Subcutaneous adipose tissue (tissue), 4 donors: ENCODE measurements around the gene UGCG. TPM values are rescaled to one million over a fixed set of nuclear protein-coding genes. Genes with fewer than 3 reads are reported as not detected.

Experiments
- total RNA-seq, 4 donors: library from RNA; depleted of rRNA; stranded (reverse); fragments of >200 nt; gene quantifications; one replicate each; pipeline ENCODE4 v1.1.0, GENCODE V29; 2016
- TF ChIP-seq, protein P1 (sequence below): fragments of 450-650 bp; IDR thresholded peaks from one replicate; pipeline ENCODE4 v1.5.1; 2016; ENCODE audit warnings: low read depth, mild to moderate bottlenecking, control low read depth, antibody characterized with exemption, moderate library complexity

UGCG gene
- total RNA-seq, 4 donors from 2014 or later = 23.9 to 46.1 (median 36.9) TPM

DNA sequence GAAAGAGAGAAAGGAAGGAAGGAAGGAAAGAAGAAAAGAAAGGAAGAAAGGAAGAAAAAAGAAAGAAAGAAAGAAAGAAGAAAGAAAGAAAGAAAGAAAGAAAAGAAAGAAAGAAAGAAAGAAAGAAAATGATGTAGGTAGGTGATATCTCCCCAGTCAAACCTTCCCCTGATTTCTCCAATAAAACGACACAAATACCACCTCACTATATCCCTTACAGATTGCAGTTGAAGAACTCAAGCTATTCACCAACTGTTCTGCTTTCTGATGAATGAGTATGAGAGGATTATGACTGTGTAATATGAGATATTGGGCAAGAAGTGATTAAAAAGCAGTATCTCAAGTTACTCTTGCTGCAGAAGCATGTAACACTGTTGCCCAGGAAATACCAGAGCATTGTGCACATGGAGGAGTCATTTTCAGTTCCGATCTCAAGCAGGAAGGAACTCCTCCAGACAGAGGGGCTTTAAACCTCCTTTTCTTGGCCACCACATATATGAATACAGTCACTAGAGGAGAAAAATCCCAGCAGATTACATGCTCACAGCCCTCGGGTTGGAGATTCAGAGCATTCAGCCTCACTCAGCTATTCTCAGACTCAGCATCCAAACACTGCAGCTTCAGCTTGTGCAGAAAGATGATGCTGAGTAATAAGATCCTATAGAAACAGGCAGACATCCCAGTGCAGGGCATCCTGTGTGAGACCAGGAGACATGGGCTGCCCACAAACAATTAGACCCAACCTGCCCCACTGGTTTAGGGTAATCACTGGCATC is 61.4 kb downstream of the UGCG start:
- TF ChIP-seq, protein P1, sequence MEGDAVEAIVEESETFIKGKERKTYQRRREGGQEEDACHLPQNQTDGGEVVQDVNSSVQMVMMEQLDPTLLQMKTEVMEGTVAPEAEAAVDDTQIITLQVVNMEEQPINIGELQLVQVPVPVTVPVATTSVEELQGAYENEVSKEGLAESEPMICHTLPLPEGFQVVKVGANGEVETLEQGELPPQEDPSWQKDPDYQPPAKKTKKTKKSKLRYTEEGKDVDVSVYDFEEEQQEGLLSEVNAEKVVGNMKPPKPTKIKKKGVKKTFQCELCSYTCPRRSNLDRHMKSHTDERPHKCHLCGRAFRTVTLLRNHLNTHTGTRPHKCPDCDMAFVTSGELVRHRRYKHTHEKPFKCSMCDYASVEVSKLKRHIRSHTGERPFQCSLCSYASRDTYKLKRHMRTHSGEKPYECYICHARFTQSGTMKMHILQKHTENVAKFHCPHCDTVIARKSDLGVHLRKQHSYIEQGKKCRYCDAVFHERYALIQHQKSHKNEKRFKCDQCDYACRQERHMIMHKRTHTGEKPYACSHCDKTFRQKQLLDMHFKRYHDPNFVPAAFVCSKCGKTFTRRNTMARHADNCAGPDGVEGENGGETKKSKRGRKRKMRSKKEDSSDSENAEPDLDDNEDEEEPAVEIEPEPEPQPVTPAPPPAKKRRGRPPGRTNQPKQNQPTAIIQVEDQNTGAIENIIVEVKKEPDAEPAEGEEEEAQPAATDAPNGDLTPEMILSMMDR = no peak

- TF ChIP-seq, protein P1 = no peak
Observed at GRCh38 chr9:111959468-111960359, 63.1 kb downstream of the UGCG start.

DNA sequence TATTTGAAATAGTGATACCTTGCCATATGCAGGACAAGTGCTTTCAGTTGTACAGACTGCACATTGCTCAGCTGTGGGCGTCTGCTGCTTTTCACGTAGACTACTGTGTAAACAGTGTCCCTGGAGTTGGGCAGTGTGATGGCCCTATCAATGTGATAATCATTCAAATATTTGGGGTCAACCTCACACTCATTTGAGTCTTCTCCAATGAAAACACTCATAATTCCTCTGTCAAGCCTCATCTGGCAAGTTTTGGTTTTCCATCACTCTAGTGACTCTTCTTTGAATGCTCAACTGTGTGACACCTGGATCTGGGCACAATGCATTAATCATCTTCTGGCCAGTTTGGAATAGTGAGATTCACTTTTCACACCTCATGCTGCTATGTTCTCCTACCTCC is 64.4 kb downstream of the UGCG start:
- TF ChIP-seq, protein P1 = no peak

DNA sequence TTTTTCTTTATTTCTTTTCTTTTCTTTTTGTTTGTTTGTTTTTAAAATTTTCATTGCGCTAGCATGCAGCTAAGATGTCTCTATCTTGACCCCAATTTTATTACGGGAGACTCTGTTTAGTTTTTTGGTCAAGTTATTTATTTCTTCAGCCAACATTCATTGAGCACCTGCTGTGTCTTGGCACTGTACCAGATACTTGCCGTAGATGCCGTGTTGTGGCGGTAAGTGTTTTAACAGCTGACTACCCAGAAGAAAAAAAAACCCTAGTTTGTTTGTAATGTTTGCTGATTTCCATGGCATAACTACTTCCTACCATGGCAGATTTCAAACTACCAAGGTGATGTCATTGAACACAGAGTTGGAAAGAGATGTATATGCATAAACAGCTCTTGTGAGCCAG is 65.0 kb downstream of the UGCG start:
- TF ChIP-seq, protein P1 = no peak

DNA sequence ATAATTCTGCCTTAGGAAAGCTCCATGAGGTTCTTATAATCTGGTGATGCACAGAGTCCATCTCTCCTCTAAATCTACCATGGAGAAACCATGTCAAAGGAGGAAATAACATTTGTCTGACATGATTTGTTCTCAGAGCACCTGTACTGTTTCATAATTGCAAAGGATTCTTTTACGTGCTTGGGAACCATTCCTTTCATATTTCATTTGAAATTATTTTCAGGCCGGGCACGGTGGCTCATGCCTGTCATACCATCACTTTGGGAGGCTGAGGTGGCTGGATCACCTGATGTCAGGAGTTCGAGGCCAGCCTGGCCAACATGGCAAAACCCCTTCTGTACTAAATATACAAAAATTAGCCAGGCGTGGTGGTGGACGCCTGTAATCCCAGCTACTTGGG is 65.4 kb downstream of the UGCG start:
- TF ChIP-seq, protein P1 = no peak

DNA sequence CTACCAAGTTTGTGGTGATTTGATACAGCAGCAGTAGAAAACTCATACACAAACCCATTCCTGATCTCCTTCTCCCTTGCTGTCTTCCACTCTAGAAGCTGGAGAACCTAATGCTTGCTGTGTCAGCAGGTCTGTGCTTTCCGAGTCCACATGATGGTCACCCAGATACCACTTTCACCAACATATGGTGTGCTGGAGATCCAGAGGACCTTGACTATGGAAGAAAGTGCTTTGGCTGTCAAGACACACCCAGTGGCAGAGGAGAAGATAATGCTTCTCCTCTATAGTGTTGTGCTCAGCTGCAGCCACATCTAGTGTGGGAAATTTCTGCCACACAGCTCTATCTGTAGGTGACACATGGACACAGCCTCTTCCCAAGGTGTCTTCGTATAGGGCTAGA is 67.4 kb downstream of the UGCG start:
- TF ChIP-seq, protein P1 = no peak

- TF ChIP-seq, protein P1 = no peak
Observed at GRCh38 chr9:111965566-111966019, 69.0 kb downstream of the UGCG start.
